GM03348 (cell line): ENCODE results near the gene NPIPA8.
"Not testable (repeated sequence)": the region's sequence is repeated elsewhere in the genome, so short reads cannot be mapped to it uniquely, and the experiment has no call there.

ENCODE experiments used
- DNase-seq: peaks from one replicate; pipeline ENCODE4 v3.0.0; 2012; ENCODE audit warnings: low spot score

Gene NPIPA8

GRCh38 chr16:18336636-18337035 lies at the start of gene NPIPA8:
Gene NPIPA8 (minus strand): TSS chr16:18336736. CDS start chr16:18332662, 4,074 bp downstream.
- DNase-seq: not testable (repeated sequence)

GRCh38 chr16:18385285-18385684 lies 48.7 kb upstream of the NPIPA8 start:
- not testable (repeated sequence) for DNase-seq

- DNase-seq: not testable (repeated sequence)
These were observed 48.3 kb upstream of the NPIPA8 start for GRCh38 chr16:18384869-18385268.

GRCh38 chr16:18384098-18384636 lies 47.6 kb upstream of the NPIPA8 start:
- DNase-seq: not testable (repeated sequence)

GRCh38 chr16:18382696-18383095 lies 46.2 kb upstream of the NPIPA8 start:
- not testable (repeated sequence) for DNase-seq

DNA sequence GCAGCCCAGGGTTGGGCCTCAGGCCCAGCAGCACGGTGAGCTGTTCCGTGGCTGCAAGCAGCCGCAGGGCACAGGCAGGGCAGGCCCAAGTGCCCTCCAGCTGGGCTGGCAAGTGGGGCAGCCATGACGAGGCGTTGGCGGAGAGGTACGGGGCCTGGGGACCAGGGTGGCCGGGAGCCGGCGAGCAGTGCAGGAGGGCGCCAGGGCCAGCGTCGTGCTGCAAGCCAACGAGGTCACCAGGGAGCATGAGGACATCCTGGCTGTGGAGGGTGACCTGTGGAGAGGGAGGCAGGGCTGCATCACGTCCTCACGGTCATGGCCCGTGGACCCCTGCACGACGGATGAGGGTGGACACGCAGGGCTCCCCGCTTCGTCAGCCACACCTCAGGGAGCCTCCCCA lies 11.2 kb upstream of the NPIPA8 start:
- not testable (repeated sequence) for DNase-seq

DNA sequence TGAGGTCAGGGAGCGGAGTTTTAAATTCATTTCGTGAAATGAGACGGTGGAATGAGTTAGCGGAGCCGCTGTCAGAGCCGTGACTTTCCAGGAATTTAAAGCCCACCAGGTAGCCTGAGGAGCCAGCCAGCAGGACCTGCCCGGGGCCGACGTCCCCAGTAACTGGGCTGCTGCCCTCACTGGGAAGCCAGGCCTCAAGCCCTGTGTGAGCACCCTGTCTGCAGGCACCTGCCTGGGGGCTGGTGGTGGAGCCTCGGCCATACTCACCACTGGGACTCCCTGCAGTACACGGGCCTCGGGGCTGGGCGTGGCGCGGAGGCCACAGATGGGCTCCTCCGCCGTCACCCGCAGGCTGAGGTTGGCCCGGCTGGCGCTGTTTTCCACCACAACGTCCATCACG lies 10.5 kb upstream of the NPIPA8 start:
- not testable (repeated sequence) for DNase-seq

GRCh38 chr16:18344634-18345033 lies 8.1 kb upstream of the NPIPA8 start:
- DNase-seq: not testable (repeated sequence)

DNA sequence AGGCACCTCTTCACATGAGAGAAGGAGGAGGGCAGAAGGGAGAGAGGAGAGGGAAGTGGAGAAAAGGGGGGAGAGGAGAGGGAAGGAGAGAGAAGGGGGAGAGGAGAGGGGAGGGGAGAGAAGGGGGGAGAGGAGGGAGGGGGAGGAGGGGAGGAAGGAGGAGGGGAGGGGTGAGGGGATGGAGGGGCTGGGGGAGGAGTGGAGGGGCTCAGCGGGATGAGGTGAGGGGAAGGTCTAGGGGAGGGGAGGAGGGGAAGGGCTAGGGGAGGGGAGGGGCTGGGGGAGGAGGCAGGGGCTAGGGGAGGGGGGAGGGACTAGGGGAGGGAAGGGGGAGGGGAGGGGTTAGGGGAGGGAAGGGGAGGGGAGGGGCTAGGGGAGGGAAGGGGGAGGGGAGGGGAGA lies 5.5 kb upstream of the NPIPA8 start:
- not testable (repeated sequence) for DNase-seq

GRCh38 chr16:18341417-18341960 lies 5.0 kb upstream of the NPIPA8 start:
- not testable (repeated sequence) for DNase-seq

- DNase-seq: not testable (repeated sequence)
These were observed 2.7 kb upstream of the NPIPA8 start for GRCh38 chr16:18339210-18339609.

DNA sequence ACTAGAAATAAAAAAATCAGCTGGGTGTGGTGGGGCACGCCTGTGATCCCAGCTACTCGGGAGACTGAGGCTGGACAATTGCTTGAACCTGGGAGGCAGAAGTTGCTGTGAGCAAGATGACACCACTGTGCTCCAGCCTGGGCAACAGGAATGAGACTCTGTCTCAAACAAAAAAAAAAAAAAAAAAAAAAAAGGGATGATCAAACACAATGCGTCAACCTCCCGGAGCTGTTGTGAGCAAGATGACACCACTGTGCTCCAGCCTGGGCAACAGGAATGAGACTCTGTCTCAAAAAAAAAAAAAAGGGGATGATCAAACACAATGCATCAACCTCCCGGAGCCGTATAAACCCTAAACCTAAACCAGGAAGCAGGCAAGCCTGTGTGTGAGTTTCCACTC lies 24.7 kb downstream of the NPIPA8 start:
- DNase-seq: not testable (repeated sequence)

GRCh38 chr16:18309159-18309558 lies 27.4 kb downstream of the NPIPA8 start:
- DNase-seq: not testable (repeated sequence)

DNA sequence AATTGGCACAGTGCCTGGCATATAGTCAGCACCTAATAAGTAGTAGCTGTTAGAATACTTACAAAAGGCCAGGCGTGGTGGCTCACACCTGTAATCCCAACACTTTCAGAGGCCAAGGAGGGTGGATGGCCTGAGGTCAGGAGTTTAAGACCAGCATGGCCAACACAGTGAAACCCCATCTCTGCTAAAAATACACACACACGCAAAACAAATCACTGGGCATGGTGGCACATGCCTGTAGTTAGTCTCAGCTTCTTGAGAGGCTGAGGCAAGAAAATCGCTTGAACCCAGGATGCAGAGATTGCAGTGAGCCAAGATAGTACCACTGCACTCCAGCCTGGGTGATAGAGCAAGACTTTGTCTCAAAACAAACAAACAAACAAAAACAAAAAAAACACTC lies 29.3 kb downstream of the NPIPA8 start:
- not testable (repeated sequence) for DNase-seq

GRCh38 chr16:18306066-18306465 lies 30.5 kb downstream of the NPIPA8 start:
- DNase-seq: not testable (repeated sequence)

DNA sequence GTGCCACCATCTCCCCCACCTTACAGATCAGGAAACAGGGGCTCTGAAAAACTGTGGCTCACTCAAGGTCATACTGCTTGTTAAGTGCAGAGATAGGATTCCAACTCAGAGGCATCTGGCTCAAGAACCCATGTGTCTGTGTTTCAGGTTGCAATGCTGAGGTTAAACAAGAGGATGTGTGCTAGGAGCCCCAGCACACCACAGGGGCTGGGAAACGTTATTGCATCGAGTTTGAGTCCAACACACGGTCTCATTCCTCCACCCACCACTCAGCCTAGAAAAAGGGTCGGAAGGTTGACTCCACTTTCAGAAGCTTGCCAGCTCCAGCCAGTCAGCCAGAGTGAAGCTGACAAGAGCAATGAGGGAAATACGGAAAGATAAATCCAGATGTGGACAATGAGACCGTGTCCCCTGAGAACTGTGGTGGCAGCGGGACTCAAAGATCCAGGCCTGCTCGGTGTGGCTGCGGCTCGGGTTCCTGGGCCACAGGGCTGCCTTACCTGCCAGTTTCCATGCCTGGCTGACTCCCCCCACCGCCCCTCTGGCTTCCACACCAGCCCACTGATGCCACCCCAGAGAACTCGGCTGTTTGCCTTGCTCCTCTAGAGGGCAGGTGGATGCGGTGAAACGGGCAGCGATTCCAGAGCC lies 33.4 kb downstream of the NPIPA8 start:
- not testable (repeated sequence) for DNase-seq

GRCh38 chr16:18297714-18298113 lies 38.8 kb downstream of the NPIPA8 start:
- not testable (repeated sequence) for DNase-seq

GRCh38 chr16:18296931-18297330 lies 39.6 kb downstream of the NPIPA8 start:
- not testable (repeated sequence) for DNase-seq

DNA sequence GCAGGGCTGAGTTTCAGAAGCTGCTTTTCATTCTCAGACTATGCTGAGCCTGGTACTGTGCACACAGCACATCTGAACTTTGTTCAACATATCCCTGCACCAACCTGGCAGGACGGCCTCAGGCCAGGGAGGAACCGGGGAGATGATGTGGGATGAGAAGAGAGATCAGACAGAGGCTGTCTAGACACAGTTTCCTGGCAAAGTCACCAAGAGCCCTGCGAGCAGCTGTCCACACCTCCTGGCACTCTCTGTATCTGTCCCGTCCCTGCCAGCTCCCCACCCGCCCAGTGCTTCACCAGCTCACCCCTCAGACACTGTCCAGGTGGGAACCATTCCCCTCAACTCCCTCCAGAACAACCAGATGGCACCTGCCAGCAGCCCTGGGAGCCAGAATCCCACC lies 42.2 kb downstream of the NPIPA8 start:
- DNase-seq: not testable (repeated sequence)

DNA sequence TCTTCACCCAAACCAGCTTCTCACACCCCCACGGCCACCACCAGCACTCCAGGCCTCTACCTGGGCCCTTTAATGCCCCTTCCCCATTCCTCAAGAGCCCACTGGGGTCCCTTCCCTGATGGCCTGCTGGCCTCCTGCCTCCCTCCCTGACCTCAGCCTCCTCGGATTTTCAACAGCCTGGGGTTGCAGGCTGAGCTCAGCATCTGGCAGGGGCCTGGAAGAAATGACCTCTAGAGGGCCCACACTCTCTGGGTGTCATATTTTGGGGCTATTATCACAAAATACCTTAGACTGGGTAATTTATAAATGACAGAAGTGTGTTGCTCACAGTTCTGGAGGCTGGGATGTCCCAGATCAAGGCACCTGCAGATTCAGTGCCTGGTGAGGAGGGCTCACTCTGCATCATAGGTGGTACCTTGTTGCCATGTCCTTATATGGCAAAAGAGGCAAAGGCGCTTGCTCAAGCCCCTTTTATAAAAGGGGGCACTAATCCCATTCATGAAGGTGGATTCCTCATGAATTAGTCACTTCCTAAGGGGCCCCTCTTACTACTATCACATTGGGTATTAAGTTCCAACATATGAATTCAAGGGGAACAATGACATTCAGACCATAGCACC lies 43.1 kb downstream of the NPIPA8 start:
- not testable (repeated sequence) for DNase-seq

GRCh38 chr16:18290959-18291358 lies 45.6 kb downstream of the NPIPA8 start:
- not testable (repeated sequence) for DNase-seq

DNA sequence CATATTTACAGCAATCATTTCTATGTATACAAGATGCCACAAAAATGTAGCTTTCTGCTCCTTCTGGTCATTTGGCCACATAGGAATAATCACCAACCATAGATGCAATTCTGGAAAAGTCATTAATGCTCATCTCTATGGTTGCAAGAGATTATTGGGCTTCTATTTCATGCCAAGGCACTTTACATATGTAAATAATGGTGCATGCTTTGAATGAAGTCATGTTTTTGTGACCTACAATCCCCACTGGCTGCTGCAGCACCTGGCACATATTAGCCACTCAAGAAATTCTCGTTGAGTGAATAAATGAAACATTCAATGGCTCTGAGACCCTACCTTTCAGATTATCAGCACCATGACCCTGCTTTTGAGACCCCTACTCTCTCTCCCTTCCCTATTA lies 50.2 kb downstream of the NPIPA8 start:
- not testable (repeated sequence) for DNase-seq

DNA sequence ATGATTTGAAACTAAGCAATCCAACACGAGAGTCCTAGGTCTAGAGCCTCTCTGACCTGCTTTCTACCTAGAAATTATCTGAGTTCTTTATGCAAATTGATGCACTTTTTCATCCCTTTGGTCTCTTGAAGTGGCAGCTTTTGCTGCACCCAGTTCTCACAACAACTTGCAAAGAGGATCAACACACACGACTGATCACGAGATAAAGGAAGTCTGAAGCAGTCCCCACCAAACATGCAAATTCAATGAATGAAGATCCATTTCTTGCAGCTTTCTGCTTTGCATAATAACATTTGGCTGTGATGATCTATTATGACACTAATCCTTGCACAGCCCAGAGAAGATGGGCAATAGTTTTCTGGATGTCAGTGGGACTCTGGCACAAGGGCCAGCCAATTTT lies 56.2 kb downstream of the NPIPA8 start:
- DNase-seq: not testable (repeated sequence)
